Panc1 (cell line): ENCODE results near the gene HDAC1.

Experiments used
- CTCF ChIP-seq: fragments of 450-650 bp; IDR thresholded peaks from 2 replicates; pipeline ENCODE4 v1.5.1; 2017; ENCODE audit warnings: mild to moderate bottlenecking
- POLR2AphosphoS5 ChIP-seq: IDR thresholded peaks from 2 replicates; pipeline ENCODE4 v1.6.1; 2012; ENCODE audit warnings: mild to moderate bottlenecking, low read depth, low read length, moderate library complexity
- TCF7L2 ChIP-seq: IDR thresholded peaks from 2 replicates; pipeline ENCODE4 v1.6.1; 2011; ENCODE audit warnings: mild to moderate bottlenecking, low read depth, low read length, inconsistent platforms
- TF ChIP-seq, protein P1 (sequence below), 2 experiments: IDR thresholded peaks; 2 replicates each; pipeline ENCODE4 v1.6.1; 2011 to 2012; ENCODE audit warnings: low read depth in 2 of 2, control low read depth in 1 of 2, low read length in 1 of 2, mild to moderate bottlenecking in 1 of 2, moderate library complexity in 1 of 2; ENCODE audit not compliant: insufficient read depth in 1 of 2

- no peak for TF ChIP-seq CTCF
- TF ChIP-seq, protein P1, sequence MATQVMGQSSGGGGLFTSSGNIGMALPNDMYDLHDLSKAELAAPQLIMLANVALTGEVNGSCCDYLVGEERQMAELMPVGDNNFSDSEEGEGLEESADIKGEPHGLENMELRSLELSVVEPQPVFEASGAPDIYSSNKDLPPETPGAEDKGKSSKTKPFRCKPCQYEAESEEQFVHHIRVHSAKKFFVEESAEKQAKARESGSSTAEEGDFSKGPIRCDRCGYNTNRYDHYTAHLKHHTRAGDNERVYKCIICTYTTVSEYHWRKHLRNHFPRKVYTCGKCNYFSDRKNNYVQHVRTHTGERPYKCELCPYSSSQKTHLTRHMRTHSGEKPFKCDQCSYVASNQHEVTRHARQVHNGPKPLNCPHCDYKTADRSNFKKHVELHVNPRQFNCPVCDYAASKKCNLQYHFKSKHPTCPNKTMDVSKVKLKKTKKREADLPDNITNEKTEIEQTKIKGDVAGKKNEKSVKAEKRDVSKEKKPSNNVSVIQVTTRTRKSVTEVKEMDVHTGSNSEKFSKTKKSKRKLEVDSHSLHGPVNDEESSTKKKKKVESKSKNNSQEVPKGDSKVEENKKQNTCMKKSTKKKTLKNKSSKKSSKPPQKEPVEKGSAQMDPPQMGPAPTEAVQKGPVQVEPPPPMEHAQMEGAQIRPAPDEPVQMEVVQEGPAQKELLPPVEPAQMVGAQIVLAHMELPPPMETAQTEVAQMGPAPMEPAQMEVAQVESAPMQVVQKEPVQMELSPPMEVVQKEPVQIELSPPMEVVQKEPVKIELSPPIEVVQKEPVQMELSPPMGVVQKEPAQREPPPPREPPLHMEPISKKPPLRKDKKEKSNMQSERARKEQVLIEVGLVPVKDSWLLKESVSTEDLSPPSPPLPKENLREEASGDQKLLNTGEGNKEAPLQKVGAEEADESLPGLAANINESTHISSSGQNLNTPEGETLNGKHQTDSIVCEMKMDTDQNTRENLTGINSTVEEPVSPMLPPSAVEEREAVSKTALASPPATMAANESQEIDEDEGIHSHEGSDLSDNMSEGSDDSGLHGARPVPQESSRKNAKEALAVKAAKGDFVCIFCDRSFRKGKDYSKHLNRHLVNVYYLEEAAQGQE (IDR thresholded peaks at IDR 0.05; ENCODE audit: insufficient read depth in 1 of 2, low read depth in 2 of 2, low read length in 1 of 2) = no peak
- TF ChIP-seq POLR2AphosphoS5 = no peak
- TF ChIP-seq TCF7L2 = no peak
These were observed 13.4 kb downstream of the HDAC1 start for GRCh38 chr1:32305310-32305709.
